Right lobe of liver (tissue), 6 donors: ENCODE results near the gene FAM163B. TPM values are rescaled to one million over a fixed set of nuclear protein-coding genes. Genes with fewer than 3 reads are reported as not detected.
A peak's percentile ranks its signal among the peaks of the same experiment; 100 is the strongest.

Experiments
- ATAC-seq, 4 donors: fragments of 200-7000 bp; cut with Tn5 transposase; one replicate each; pipeline ENCODE4 v1.9.1; 2020; ENCODE audit warnings: mild to moderate bottlenecking in 4 of 4, moderate library complexity in 4 of 4
- DNase-seq, 3 donors: peaks; one replicate each; pipeline ENCODE4 v3.0.0-alpha.2; 2020
- H3K27ac ChIP-seq, 3 donors: fragments of 200-600 bp; one replicate each; pipeline ENCODE4 v1.8.0; 2022
- H3K27me3 ChIP-seq, 2 donors: fragments of 200-600 bp; one replicate each; pipeline ENCODE4 v1.8.0; 2022
- H3K36me3 ChIP-seq, 4 donors: fragments of 200-600 bp; sonication (generic) in 1 of 4; one replicate each; pipeline versions ENCODE4 v1.5.1 to v1.8.0; 2017 to 2022; ENCODE audit warnings: control low read depth in 1 of 4
- H3K4me1 ChIP-seq, 4 donors: fragments of 200-600 bp; sonication (generic) in 1 of 4; one replicate each; pipeline versions ENCODE4 v1.5.1 to v1.8.0; 2017 to 2022; ENCODE audit warnings: control low read depth in 1 of 4
- H3K4me3 ChIP-seq, 3 donors: fragments of 200-600 bp; one replicate each; pipeline ENCODE4 v1.8.0; 2022
- H3K9me3 ChIP-seq, 4 donors: fragments of 200-600 bp; sonication (generic) in 1 of 4; one replicate each; pipeline versions ENCODE4 v1.5.1 to v1.8.0; 2017 to 2022; ENCODE audit warnings: control low read depth in 1 of 4
- CTCF ChIP-seq, 4 donors: fragments of 200-600 bp in 3 of 4; fragments of 450-650 bp in 1 of 4; IDR thresholded peaks; one replicate each; pipeline versions ENCODE4 v1.5.1 to v1.8.0; 2016 to 2022; ENCODE audit warnings: antibody characterized with exemption in 4 of 4, mild to moderate bottlenecking in 2 of 4
- POLR2A ChIP-seq: fragments of 450-650 bp; IDR thresholded peaks from one replicate; pipeline ENCODE4 v1.6.1; 2017; ENCODE audit warnings: antibody characterized with exemption, mild to moderate bottlenecking
- WGBS: methylation state at CpG from one replicate; pipeline ENCODE4 v1.1.6; 2018; ENCODE audit warnings: low coverage, low lambda C conversion rate; ENCODE audit not compliant: insufficient coverage; ENCODE audit errors: missing lambda C conversion rate; 5-methylcytosine and 5-hydroxymethylcytosine counted together
- intact Hi-C, 2 donors: fragments of 100-400 bp; cut with DNase I; formaldehyde crosslinking; loops; one replicate each; pipeline versions ENCODE4 v1.11.2 to v1.14.1; 2022
- total RNA-seq, 6 experiments: library from RNA; depleted of rRNA in 2 of 6; stranded (reverse); fragments of >200 nt in 2 of 6; fragmentation: NEBNext Ultra II Directional in 3 of 6; extraction: Animal tissue kit (Norgen Biotek cat#: 25700) in 3 of 6; gene quantifications; one replicate each; pipeline versions ENCODE4 v1.1.0 to v1.2.4, GENCODE V29; 2016 to 2023
- donor health status: DM: no; HTN: yes; CAD: no.
- donor health status: DM: no; HTN: no; CAD: no.
- donor health status: DM: no; HTN: no; CAD: no.
- donor health status: DM: no; HTN: yes; CAD: no.
- donor health status: DM: no; HTN: yes; CAD: no.

Gene FAM163B
- total RNA-seq, 6 experiments from 2014 or later = 1.6 to 5.8 (median 3.0) TPM

GRCh38 chr9:133528001-133528875, 81.0 kb downstream of the FAM163B start:
- DNase-seq = no peak
- Histone ChIP-seq H3K36me3 (no peaks in the 10 kb centered on the region), H3K27me3 (no peaks in the 10 kb centered on the region), H3K4me1 (peaks cover 0 to 7% (median 2%) of the 10 kb centered on the region in 4 donors), H3K9me3 (no peaks in the 10 kb centered on the region), H3K4me3 (no peak overlapping the region), H3K27ac (no peak overlapping the region)
- no CpG with 5 or more reads among the region's 22 CpGs for WGBS
- TF ChIP-seq CTCF (IDR thresholded peaks at IDR 0.05) (no peak), POLR2A (no peak)
- intact Hi-C loops = loop anchor here (10.0 kb wide), 2 partner anchors 57 to 207 kb away; partner anchors contain the start of gene SARDH (in 1 of the 2)
- ATAC-seq = no peak

GRCh38 chr9:133527444-133527920, 81.7 kb downstream of the FAM163B start:
- 60% methylated on average over 3 of the region's 18 CpGs for WGBS
- ATAC-seq (peak in 3 of 4 donors; percentile 48 to 72 (median 62)), DNase-seq (peak in 1 of 3 donors; percentile 77)
- no peak for TF ChIP-seq POLR2A
- TF ChIP-seq CTCF (IDR thresholded peaks at IDR 0.05) = no peak
- intact Hi-C loops = loop anchor here (10.0 kb wide), 2 partner anchors 57 to 207 kb away; partner anchors contain the start of gene SARDH (in 1 of the 2)
- Histone ChIP-seq H3K4me3 (no peak overlapping the region), H3K4me1 (peaks cover 0 to 7% (median 3%) of the 10 kb centered on the region in 4 donors), H3K27ac (no peak overlapping the region), H3K9me3 (no peaks in the 10 kb centered on the region), H3K36me3 (no peaks in the 10 kb centered on the region), H3K27me3 (no peaks in the 10 kb centered on the region)

Other genes with a start within 250 kb of the FAM163B start
- 100 to 1,000 TPM; 181 to 243 (median 213) TPM for gene SURF4, start 233.3 kb downstream of the FAM163B start, total RNA-seq
- gene STKLD1, start 233.0 kb downstream of the FAM163B start, total RNA-seq = 1 to 10 TPM in 2 of 6 experiments, under 1 TPM in 3, not detected in 1; 0.43 to 2.6 (median 0.81) TPM
- 10 to 100 TPM in 5 of 6 experiments, 1 to 10 TPM in 1; 9.5 to 19.9 (median 12.0) TPM for gene REXO4, start 191.4 kb downstream of the FAM163B start, total RNA-seq
- gene ADAMTS13, start 187.0 kb downstream of the FAM163B start, total RNA-seq = 10 to 100 TPM in 3 of 6 experiments, 1 to 10 TPM in 3; 8.1 to 27.7 (median 11.3) TPM
- gene CACFD1, start 149.4 kb downstream of the FAM163B start, total RNA-seq = 10 to 100 TPM; 23.5 to 39.8 (median 32.9) TPM
- gene SLC2A6, start 130.3 kb downstream of the FAM163B start, total RNA-seq = 1 to 10 TPM in 5 of 6 experiments, under 1 TPM in 1; 0.88 to 6.8 (median 2.8) TPM
- not detected for gene MYMK, start 84.4 kb downstream of the FAM163B start, total RNA-seq
- gene ADAMTSL2, start 74.7 kb downstream of the FAM163B start, total RNA-seq = 10 to 100 TPM in 3 of 6 experiments, 1 to 10 TPM in 3; 9.2 to 24.8 (median 12.7) TPM
- 10 to 100 TPM in 1 of 6 experiments, 1 to 10 TPM in 5; 1.2 to 12.9 (median 5.7) TPM for gene DBH, start 27.0 kb upstream of the FAM163B start, total RNA-seq
- 100 to 1,000 TPM in 3 of 6 experiments, 10 to 100 TPM in 3; 67.3 to 183 (median 101) TPM for gene SARDH, start 129.0 kb upstream of the FAM163B start, total RNA-seq